ENCODE results near the gene EMC6.
"Not testable (repeated sequence)": the region's sequence is repeated elsewhere in the genome, so short reads cannot be mapped to it uniquely, and the experiment has no call there.

Gene EMC6

DNA sequence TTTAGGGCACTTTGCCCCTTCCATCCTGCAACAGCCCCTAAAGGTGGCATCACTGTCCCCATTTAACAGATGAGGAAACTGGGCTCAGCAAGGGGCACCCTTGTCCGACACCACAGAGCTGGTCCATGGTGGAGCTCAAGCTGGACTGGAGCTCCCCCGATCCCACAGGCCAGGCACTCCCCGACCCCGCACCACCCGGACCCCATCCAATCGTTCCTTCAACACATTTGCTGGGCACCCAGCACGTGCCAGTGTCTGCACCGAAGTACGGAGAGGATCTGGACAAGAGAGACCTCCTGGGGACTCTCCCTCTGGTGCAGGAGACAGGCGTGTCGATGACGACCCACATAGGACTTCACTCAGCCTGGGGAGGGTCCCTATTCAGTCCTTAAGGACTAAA, 13.4 kb downstream of the EMC6 start:
- DNase-seq: no peak

- no peak for DNase-seq
Measured at GRCh38 chr17:3683054-3683511, 14.5 kb downstream of the EMC6 start.

DNA sequence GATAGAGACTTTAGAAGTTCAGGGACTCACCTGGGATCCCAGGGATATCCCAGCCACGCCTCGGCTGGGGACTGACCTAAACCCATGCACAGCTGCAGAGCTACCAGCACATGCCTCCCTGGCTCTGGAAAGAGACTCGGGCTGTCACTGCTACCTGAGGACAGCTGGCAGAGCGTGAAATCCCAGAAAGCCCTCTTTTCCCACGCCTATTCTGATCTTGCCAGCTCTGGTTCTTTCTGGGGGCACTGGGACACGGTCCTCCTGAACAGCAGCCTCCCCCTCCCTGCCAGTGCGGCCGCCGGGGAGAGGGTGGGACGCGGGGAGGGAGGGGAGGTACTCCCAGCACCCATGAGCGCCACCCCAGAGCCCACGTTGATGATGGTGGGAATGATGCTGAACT, 16.6 kb downstream of the EMC6 start:
- DNase-seq: no peak

DNA sequence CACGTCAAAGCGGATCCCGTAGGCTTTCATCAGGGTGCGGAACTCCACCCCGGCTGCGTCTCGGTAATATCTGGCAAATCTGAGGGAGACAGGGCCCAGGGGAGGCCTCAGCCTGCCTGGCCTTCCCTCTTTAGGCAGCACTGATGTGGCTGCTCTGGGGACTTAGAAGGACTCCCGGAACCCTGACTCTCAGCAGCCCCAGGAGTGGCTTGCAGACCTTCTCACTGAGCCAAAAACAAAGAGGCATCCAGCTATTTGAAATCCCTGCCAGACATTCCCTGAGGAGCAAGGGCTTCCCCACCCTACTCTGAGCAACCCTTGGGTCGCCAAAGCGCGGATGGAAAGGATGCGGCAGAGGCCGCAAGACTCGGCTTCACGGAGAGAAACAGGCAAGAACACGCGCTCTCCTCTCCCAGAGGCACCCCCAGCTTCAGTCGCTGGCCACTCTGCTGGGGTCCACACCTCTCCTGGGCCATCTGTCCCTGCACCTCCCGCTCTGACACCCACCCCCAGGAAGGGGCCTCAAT, 19.5 kb downstream of the EMC6 start:
- DNase-seq: no peak

- DNase-seq: no peak
Measured at GRCh38 chr17:3688852-3689261, 20.2 kb downstream of the EMC6 start.

GRCh38 chr17:3689262-3690093, 20.9 kb downstream of the EMC6 start:
- no peak for DNase-seq

DNA sequence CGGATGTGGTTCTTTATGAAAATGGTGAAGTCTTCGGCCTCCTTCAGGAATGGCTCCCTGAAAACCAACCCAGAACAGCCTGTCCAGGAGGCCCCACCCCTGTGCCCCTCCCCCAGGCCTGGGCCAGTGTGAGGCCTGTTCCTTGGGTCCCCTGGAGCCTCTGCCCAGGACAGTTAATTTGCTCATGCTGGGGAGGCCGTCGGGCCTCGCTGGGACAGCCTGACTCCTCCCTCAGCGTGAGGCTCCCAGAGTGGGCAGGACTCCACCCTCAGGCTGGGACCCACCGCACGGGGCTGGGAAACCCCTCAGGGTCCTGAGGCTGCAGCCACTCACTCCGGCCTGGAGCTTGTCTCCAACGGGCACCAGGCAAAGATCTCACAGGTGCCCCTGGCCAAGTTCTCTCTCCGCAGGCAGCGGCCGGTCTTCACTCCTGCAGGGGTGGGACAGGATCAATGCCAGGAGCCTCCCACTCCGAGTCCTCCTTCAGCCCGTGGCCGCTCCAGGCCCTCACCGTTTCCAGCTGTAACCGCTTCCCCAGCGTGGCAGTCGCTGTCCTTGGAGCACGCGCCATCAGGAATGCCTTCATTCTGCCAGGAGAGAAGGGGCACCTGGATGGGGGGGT, 21.6 kb downstream of the EMC6 start:
- no peak for DNase-seq

GRCh38 chr17:3691617-3692067, 23.0 kb downstream of the EMC6 start:
- no peak for DNase-seq

- no peak for DNase-seq
Measured at GRCh38 chr17:3692346-3692745, 23.7 kb downstream of the EMC6 start.

GRCh38 chr17:3693141-3693540, 24.5 kb downstream of the EMC6 start:
- DNase-seq: no peak

- DNase-seq: no peak
Measured at GRCh38 chr17:3693829-3694231, 25.2 kb downstream of the EMC6 start.

- DNase-seq: no peak
Measured at GRCh38 chr17:3695129-3695722, 26.6 kb downstream of the EMC6 start.

DNA sequence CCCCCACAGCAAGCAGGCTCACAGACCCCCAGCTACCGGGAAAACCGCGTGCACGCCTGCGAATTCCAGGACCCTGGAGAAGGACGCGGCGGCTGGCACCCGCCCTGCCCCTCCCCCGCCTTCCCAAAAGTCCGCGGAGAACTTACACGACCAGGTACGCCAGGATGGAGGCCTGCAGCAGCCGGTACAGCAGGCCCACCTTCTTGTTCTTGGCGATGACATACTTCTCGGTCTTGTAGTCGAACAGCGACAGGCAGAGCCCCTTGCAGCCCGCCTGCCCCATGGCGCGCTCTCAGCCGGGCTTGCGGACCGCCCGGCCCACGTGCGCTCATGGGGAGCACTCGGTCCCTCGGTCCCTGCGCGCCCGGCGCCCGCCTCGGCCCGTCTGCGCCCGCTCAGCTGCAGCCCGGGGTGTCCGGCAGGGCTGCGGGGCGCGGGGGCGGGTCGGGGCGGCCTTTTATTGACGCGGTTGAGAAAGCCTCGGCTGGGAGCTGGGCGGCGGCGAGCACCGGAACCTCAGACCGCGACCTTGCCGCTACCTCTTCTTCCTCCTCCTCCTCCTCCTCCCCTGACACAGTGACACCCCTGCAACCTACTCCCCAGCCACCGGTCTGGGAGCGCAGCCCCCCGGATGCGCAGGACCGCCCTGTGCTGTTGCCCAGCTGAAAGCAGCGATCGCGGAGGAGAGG, 27.3 kb downstream of the EMC6 start, which contains the start of gene P2RX5:
P2RX5 (minus strand) TSS at position 433 of the 689 bp plus-strand sequence; CDS start at position 283, 150 bp downstream.
- DNase-seq: no peak

- no peak for DNase-seq
Measured at GRCh38 chr17:3697103-3697476, 28.5 kb downstream of the EMC6 start.

- DNase-seq: no peak
Measured at GRCh38 chr17:3698139-3698538, 29.5 kb downstream of the EMC6 start.

DNA sequence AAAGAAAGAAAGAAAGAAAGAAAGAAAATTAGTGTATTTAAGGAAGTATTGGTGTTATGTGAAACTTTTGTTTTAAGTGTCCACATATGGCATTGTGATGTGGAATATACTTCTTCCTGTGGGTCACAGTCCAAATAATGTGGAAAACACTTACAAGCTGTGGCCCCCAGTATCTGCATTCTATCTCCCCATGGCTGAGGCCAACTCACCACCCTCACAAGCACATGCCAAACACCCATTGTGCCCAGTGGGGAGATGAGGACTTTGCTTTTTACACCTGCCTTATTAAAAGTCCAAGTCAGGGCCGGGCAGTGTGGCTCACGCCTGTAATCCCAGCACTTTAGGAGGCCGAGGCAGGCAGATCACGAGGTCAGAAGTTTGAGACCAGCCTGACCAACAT, 31.3 kb downstream of the EMC6 start:
- no peak for DNase-seq

DNA sequence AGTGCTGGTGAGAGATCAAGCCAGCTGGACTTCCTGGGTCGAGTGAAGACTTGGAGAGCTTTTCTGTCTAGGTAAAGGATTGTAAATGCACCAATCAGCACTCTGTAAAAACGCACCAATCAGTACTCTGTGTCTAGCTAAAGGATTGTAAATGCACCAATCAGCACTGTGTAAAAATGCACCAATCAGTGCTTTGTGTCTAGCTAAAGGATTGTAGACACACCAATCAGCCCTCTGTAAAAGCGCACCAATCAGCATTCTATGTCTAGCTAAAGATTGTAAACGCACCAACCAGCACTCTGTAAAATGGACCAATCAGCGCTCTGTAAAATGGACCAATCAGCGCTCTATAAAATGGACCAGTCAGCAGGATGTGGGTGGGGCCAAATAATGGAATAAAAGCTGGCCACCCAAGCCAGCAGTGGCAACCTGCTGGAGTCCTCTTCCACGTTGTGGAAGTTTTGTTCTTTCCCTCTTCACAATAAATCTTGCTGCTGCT, 33.5 kb downstream of the EMC6 start:
- not testable (repeated sequence) for DNase-seq

DNA sequence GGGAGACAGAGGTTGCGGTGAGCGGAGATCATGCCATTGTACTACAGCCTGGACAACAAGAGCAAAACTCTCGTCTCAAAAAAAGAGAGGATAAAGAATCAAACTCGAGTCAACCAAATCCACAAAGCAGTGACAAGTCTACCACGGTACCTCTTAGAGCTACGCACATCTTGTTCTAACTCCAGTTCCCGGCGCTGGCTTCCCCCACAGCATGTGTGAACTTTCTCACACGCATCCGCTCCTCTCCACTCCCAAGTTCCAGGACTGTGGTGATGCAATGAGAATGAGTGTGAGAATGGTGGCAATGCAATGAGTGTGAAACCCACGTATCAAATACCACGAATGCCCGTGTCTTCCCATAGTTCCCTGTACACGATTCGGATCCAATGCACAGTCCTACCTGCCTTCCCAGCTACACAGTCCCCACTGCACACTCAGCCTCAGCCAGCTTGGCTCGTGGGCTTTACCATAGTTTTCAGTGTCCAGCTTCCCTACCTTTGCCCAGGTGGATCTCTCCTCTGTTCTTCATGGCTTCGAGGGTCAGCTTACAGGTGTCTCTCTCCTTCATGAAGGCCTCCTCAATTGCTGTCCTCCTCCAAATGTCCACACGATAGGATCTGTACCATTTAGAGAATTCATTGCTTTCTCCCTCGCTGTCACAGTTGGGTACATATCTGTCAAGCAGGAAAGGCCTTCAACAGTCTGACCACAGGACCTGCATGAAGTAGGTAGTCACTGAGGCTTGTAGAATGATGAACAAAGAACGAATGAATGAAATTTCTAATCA, 36.5 kb downstream of the EMC6 start:
- DNase-seq: no peak

DNA sequence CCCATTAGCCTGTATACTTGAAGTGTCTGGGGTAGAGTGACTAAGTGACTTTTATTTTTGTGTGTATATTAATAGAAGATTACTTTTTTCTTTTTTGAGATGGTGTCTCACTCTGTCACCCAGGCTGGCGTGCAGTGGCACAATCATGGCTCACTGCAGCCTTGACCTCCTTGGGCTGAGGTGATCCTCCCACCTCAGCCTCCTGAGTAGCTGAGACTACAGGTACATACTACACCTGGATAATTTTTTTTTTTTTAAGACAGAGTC, 37.0 kb downstream of the EMC6 start:
- not testable (repeated sequence) for DNase-seq

- no peak for DNase-seq
Measured at GRCh38 chr17:3708366-3708765, 39.8 kb downstream of the EMC6 start.

- peak; percentile 51 for DNase-seq
Measured at GRCh38 chr17:3710951-3711383, 42.4 kb downstream of the EMC6 start.

- DNase-seq: no peak
Measured at GRCh38 chr17:3712811-3713463, 44.3 kb downstream of the EMC6 start.

Measured in NCI-H226 (cell line).